GM12878 (cell line): Measurements from ENCODE around the gene HEATR3. TPM values are rescaled to one million over a fixed set of nuclear protein-coding genes. Genes with fewer than 3 reads are reported as not detected.

Source experiments
- ATAC-seq: fragments of 200-7000 bp; cut with Tn5 transposase; 3 replicates; pipeline ENCODE4 v1.9.1; 2020; ENCODE audit warnings: mild to moderate bottlenecking, moderate library complexity
- BruUV-seq: library from RNA; stranded (reverse); fragments of 400-500 nt; replicated peaks from 2 replicates; lab custom pipeline; 2021; lab: Mats Ljungman, UMichigan
- CTCF ChIA-PET: fragments of 300-600 bp; sonication (Branson Sonifier 250); formaldehyde crosslinking; extraction: SDS; loops from one replicate; lab custom pipeline; 2021; ENCODE audit warnings: inconsistent platforms; lab: Yijun Ruan, JAX
- POLR2A ChIA-PET: fragments of 350-600 bp; formaldehyde crosslinking; extraction: SDS; loops from one replicate; lab custom pipeline; 2021; ENCODE audit warnings: inconsistent platforms; lab: Charles Lee
- RAD21 ChIA-PET: fragments of 300-600 bp; sonication (Branson Sonifier 250); formaldehyde crosslinking; loops from one replicate; lab custom pipeline; 2023; ENCODE audit warnings: antibody characterized with exemption; ENCODE audit not compliant: unreplicated experiment; lab: Charles Lee
- SMC1A ChIA-PET: fragments of 300-600 bp; sonication (Branson Sonifier 250); formaldehyde crosslinking; loops from one replicate; lab custom pipeline; 2023; ENCODE audit not compliant: unreplicated experiment, uncharacterized antibody; lab: Charles Lee
- DNase-seq: peaks from one replicate; pipeline ENCODE4 v3.0.0-alpha.2; 2011; ENCODE audit warnings: low read depth, low spot score
- FAIRE-seq: peaks from 3 replicates; lab custom pipeline; 2011; peaks lifted over from hg19 to GRCh38; lab: Jason Lieb, UNC
- H2AFZ ChIP-seq: 2 replicates; pipeline ENCODE4 v1.6.0; 2011; ENCODE audit warnings: low read depth, low read length, control low read depth; ENCODE audit not compliant: control insufficient read depth
- H3K27ac ChIP-seq: 2 replicates; pipeline ENCODE4 v1.5.1; 2011; ENCODE audit warnings: control low read depth; ENCODE audit not compliant: control insufficient read depth, insufficient read depth
- H3K27me3 ChIP-seq, 2 experiments: replicated peaks in 1 of 2; 2 replicates each; pipeline versions ENCODE4 v1.6.0 to v1.6.1; 2011; ENCODE audit warnings: low read length in 1 of 2; ENCODE audit not compliant: control insufficient read depth in 2 of 2, insufficient read depth in 2 of 2
- H3K36me3 ChIP-seq, 2 experiments: 2 replicates each; pipeline ENCODE4 v1.5.1; 2011; ENCODE audit warnings: low read length in 1 of 2; ENCODE audit not compliant: control insufficient read depth in 2 of 2, insufficient read depth in 2 of 2
- H3K4me1 ChIP-seq: 2 replicates; pipeline ENCODE4 v1.6.1; 2011; ENCODE audit warnings: mild to moderate bottlenecking, low read length, moderate library complexity, mixed read lengths; ENCODE audit not compliant: control insufficient read depth, insufficient read depth
- H3K4me2 ChIP-seq: 2 replicates; pipeline ENCODE4 v1.6.0; 2011; ENCODE audit warnings: control low read depth; ENCODE audit not compliant: control insufficient read depth, insufficient read depth
- H3K4me3 ChIP-seq: fragments of 200-600 bp; sonication (generic); 2 replicates; pipeline ENCODE4 v1.5.1; 2016
- H3K79me2 ChIP-seq: 2 replicates; pipeline ENCODE4 v1.6.0; 2011; ENCODE audit warnings: low read length; ENCODE audit not compliant: control insufficient read depth, insufficient read depth
- H3K9ac ChIP-seq: 2 replicates; pipeline ENCODE4 v1.8.0; 2011; ENCODE audit warnings: low read length, control low read depth, mixed read lengths; ENCODE audit not compliant: control insufficient read depth, insufficient read depth
- H3K9me3 ChIP-seq: replicated peaks from 3 replicates; pipeline ENCODE4 v1.5.1; 2011; ENCODE audit warnings: mild to moderate bottlenecking, low read length; ENCODE audit not compliant: control insufficient read depth, insufficient read depth
- H4K20me1 ChIP-seq: 2 replicates; pipeline ENCODE4 v1.6.0; 2011; ENCODE audit not compliant: control insufficient read depth, insufficient read depth
- IKZF1 ChIP-seq: fragments of 450-650 bp; conservative IDR thresholded peaks from 2 replicates; pipeline ENCODE4 v1.6.1; 2017; ENCODE audit warnings: antibody characterized with exemption, mild to moderate bottlenecking
- MEF2B ChIP-seq: fragments of 450-650 bp; IDR thresholded peaks from 2 replicates; pipeline ENCODE4 v1.6.1; 2018; ENCODE audit warnings: mild to moderate bottlenecking, moderate library complexity; ENCODE audit not compliant: partially characterized antibody, poor library complexity, severe bottlenecking
- MTA3 ChIP-seq: IDR thresholded peaks from 2 replicates; pipeline ENCODE4 v1.6.1; 2012; ENCODE audit warnings: low read length, inconsistent platforms, borderline replicate concordance
- POLR2A ChIP-seq: IDR thresholded peaks from 2 replicates; pipeline ENCODE4 v1.6.1; 2011; ENCODE audit warnings: low read depth, mild to moderate bottlenecking, low read length
- POU2F2 ChIP-seq: IDR thresholded peaks from 3 replicates; pipeline ENCODE4 v1.6.1; 2011; ENCODE audit warnings: low read depth, mild to moderate bottlenecking, low read length, borderline replicate concordance
- RAD21 ChIP-seq: IDR thresholded peaks from 2 replicates; pipeline ENCODE4 v1.6.1; 2011; ENCODE audit warnings: mild to moderate bottlenecking, low read depth, low read length, moderate library complexity; ENCODE audit not compliant: insufficient read depth
- SMC3 ChIP-seq: IDR thresholded peaks from 2 replicates; pipeline ENCODE4 v1.6.1; 2011; ENCODE audit warnings: low read length, improper control_type of control experiment, borderline replicate concordance
- SREBF1 ChIP-seq: IDR thresholded peaks from 2 replicates; pipeline ENCODE4 v1.6.1; 2012; ENCODE audit warnings: mild to moderate bottlenecking, low read length
- STAT1 ChIP-seq: fragments of 450-650 bp; conservative IDR thresholded peaks from 2 replicates; pipeline ENCODE4 v1.6.1; 2014; ENCODE audit warnings: antibody characterized with exemption, mild to moderate bottlenecking
- TBL1XR1 ChIP-seq: IDR thresholded peaks from 2 replicates; pipeline ENCODE4 v1.6.1; 2012; ENCODE audit warnings: low read depth, low read length, improper control_type of control experiment
- TCF12 ChIP-seq: IDR thresholded peaks from 2 replicates; pipeline ENCODE4 v1.6.1; 2011; ENCODE audit warnings: low read depth, mild to moderate bottlenecking, low read length
- TCF7 ChIP-seq: IDR thresholded peaks from 2 replicates; pipeline ENCODE4 v1.6.1; 2014; ENCODE audit warnings: antibody characterized with exemption, borderline replicate concordance
- YY1 ChIP-seq: IDR thresholded peaks from 2 replicates; pipeline ENCODE4 v1.6.1; 2011; ENCODE audit warnings: low read depth, mild to moderate bottlenecking, low read length
- ZNF207 ChIP-seq: fragments of 450-650 bp; IDR thresholded peaks from 2 replicates; pipeline ENCODE4 v1.6.1; 2014; ENCODE audit warnings: antibody characterized with exemption, mild to moderate bottlenecking, borderline replicate concordance
- ZNF384 ChIP-seq: IDR thresholded peaks from 2 replicates; pipeline ENCODE4 v1.6.1; 2012; ENCODE audit warnings: low read depth, mild to moderate bottlenecking, low read length, improper control_type of control experiment, borderline replicate concordance
- WGBS: methylation state at CpG from one replicate; pipeline ENCODE4 v1.1.6; 2016; ENCODE audit warnings: low lambda C conversion rate; ENCODE audit not compliant: insufficient replicate concordance, insufficient coverage; ENCODE audit errors: missing lambda C conversion rate; 5-methylcytosine and 5-hydroxymethylcytosine counted together
- in situ Hi-C: fragments of 300-500 bp; cut with MboI; formaldehyde crosslinking; loops from 9 replicates; pipeline ENCODE4 v1.14.3; 2018; ENCODE audit warnings: mixed read lengths
- intact Hi-C: fragments of 100-400 bp; cut with micrococcal nuclease; formaldehyde crosslinking; loops from one replicate; pipeline ENCODE4 v1.14.2; 2022; ENCODE audit not compliant: unreplicated experiment
- polyA plus RNA-seq, 11 experiments: library from polyadenylated mRNA; depleted of rRNA in 4 of 11; unstranded in 6 of 11; stranded (reverse) in 5 of 11; fragments of >200 nt; fragmentation: Nextera tagmentation in 4 of 11; fragmentation: Illumina TruSeq in 1 of 11; extraction: Ambion mirVana in 4 of 11; extraction: Trizol in 1 of 11; gene quantifications; 1 replicate in 1 of 11; 2 replicates in 10 of 11; pipeline versions ENCODE4 v1.2.1 to v1.2.3, GENCODE V29; 2011 to 2016; ENCODE audit warnings: inconsistent platforms in 2 of 11, missing spikeins in 2 of 11, low read depth in 1 of 11
- total RNA-seq, 4 experiments: library from RNA; depleted of rRNA in 3 of 4; stranded (reverse); fragments of >200 nt in 3 of 4; fragmentation: Illumina TruSeq in 1 of 4; extraction: Trizol in 1 of 4; gene quantifications; 2 replicates each; pipeline versions ENCODE4 v1.2.1 to v1.2.3, GENCODE V29; 2013 to 2021
- TF ChIP-seq, protein P1 (sequence below): fragments of 450-650 bp; IDR thresholded peaks from 2 replicates; pipeline ENCODE4 v1.6.1; 2017; ENCODE audit warnings: mild to moderate bottlenecking, moderate library complexity
- TF ChIP-seq, protein P2 (sequence below): fragments of 450-650 bp; IDR thresholded peaks from 2 replicates; pipeline ENCODE4 v1.6.1; 2017; ENCODE audit warnings: mild to moderate bottlenecking, moderate library complexity

Gene HEATR3
- total and polyA plus RNA-seq, 10 of the 15 experiments (the other 5 are each of a cell fraction or from before 2014, with no cell fraction given) = 1.5 to 30.0 (median 17.7) TPM

DNA sequence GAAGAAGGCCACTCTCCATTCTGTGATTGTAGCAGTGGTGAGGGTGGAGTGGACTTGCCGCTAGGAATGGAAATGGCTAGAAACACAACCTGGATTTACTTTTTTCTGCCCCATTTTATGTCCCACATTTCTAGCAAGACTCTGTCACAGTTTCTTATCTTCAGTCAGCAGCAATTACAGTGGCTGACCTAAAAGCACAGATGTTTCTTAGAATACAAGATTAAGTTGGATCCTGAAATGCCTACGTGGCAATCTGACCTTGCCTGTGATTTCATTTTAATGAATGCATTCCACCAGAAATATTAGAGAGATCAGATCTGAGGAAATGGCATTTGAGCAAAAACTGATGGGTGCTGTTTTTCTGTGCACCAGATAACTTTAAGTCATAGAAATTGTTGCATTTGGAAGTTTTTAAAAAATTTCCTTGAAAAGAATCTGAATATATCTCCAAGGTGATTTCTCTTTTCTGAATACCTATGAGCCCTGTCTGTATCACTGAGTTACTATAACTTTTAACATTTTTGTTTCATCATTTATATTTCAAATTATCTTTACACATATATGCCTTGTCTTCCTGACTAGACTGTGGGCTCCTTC is 5.4 kb downstream of the HEATR3 start:
- peaks cover 22% of the 10 kb centered on the region for H3K4me1 ChIP-seq
- H2AFZ ChIP-seq = no peak overlapping the region
- no peak overlapping the region for H3K9ac ChIP-seq
- peaks cover 5 to 8% of the 10 kb centered on the region in 2 experiments; a peak in 2 of 4 replicates for H3K36me3 ChIP-seq
- in situ Hi-C loops = no loop called here
- H3K4me2 ChIP-seq = no peak overlapping the region
- peaks cover 33% of the 10 kb centered on the region for H3K79me2 ChIP-seq
- intact Hi-C loops = no loop called here
- ATAC-seq (no peak), FAIRE-seq (no peak), DNase-seq (no peak)
- ChIA-PET POLR2A (interaction anchor here (1.2 kb wide), 1 partner anchor 67 kb away, joined by 4 read pairs; no protein-coding TSS in a partner anchor), SMC1A (interaction anchor here (1.2 to 8.5 kb wide), 4 partner anchors 34 to 139 kb away, joined by 3 to 263 read pairs (median 10); no protein-coding TSS in a partner anchor), CTCF (interaction anchor here (0.8 to 11.8 kb wide), 5 partner anchors 46 to 594 kb away, joined by 3 to 422 read pairs (median 3); partner anchors contain the start of gene CNEP1R1), RAD21 (interaction anchor here (11.5 kb wide), 1 partner anchor 140 kb away, joined by 309 read pairs; no protein-coding TSS in a partner anchor)
- 100% methylated on average over 2 of the region's 2 CpGs for WGBS
- H3K27ac ChIP-seq = no peak overlapping the region
- no TSS peak for BruUV-seq
- no peak overlapping the region for H3K4me3 ChIP-seq
- H3K27me3 ChIP-seq = no peaks in the 10 kb centered on the region
- no peaks in the 10 kb centered on the region for H4K20me1 ChIP-seq
- no peaks in the 10 kb centered on the region for H3K9me3 ChIP-seq
- TF ChIP-seq TCF7 (no peak), STAT1 (no peak), TCF12 (no peak), ZNF207 (no peak), SREBF1 (no peak), IKZF1 (no peak), POLR2A (no peak), MTA3 (no peak), ZNF384 (no peak), YY1 (no peak), POU2F2 (no peak), RAD21 (no peak), TBL1XR1 (no peak), MEF2B (no peak), SMC3 (no peak)
- TF ChIP-seq, protein P1, sequence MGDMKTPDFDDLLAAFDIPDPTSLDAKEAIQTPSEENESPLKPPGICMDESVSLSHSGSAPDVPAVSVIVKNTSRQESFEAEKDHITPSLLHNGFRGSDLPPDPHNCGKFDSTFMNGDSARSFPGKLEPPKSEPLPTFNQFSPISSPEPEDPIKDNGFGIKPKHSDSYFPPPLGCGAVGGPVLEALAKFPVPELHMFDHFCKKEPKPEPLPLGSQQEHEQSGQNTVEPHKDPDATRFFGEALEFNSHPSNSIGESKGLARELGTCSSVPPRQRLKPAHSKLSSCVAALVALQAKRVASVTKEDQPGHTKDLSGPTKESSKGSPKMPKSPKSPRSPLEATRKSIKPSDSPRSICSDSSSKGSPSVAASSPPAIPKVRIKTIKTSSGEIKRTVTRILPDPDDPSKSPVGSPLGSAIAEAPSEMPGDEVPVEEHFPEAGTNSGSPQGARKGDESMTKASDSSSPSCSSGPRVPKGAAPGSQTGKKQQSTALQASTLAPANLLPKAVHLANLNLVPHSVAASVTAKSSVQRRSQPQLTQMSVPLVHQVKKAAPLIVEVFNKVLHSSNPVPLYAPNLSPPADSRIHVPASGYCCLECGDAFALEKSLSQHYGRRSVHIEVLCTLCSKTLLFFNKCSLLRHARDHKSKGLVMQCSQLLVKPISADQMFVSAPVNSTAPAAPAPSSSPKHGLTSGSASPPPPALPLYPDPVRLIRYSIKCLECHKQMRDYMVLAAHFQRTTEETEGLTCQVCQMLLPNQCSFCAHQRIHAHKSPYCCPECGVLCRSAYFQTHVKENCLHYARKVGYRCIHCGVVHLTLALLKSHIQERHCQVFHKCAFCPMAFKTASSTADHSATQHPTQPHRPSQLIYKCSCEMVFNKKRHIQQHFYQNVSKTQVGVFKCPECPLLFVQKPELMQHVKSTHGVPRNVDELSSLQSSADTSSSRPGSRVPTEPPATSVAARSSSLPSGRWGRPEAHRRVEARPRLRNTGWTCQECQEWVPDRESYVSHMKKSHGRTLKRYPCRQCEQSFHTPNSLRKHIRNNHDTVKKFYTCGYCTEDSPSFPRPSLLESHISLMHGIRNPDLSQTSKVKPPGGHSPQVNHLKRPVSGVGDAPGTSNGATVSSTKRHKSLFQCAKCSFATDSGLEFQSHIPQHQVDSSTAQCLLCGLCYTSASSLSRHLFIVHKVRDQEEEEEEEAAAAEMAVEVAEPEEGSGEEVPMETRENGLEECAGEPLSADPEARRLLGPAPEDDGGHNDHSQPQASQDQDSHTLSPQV = no peak
- TF ChIP-seq, protein P2, sequence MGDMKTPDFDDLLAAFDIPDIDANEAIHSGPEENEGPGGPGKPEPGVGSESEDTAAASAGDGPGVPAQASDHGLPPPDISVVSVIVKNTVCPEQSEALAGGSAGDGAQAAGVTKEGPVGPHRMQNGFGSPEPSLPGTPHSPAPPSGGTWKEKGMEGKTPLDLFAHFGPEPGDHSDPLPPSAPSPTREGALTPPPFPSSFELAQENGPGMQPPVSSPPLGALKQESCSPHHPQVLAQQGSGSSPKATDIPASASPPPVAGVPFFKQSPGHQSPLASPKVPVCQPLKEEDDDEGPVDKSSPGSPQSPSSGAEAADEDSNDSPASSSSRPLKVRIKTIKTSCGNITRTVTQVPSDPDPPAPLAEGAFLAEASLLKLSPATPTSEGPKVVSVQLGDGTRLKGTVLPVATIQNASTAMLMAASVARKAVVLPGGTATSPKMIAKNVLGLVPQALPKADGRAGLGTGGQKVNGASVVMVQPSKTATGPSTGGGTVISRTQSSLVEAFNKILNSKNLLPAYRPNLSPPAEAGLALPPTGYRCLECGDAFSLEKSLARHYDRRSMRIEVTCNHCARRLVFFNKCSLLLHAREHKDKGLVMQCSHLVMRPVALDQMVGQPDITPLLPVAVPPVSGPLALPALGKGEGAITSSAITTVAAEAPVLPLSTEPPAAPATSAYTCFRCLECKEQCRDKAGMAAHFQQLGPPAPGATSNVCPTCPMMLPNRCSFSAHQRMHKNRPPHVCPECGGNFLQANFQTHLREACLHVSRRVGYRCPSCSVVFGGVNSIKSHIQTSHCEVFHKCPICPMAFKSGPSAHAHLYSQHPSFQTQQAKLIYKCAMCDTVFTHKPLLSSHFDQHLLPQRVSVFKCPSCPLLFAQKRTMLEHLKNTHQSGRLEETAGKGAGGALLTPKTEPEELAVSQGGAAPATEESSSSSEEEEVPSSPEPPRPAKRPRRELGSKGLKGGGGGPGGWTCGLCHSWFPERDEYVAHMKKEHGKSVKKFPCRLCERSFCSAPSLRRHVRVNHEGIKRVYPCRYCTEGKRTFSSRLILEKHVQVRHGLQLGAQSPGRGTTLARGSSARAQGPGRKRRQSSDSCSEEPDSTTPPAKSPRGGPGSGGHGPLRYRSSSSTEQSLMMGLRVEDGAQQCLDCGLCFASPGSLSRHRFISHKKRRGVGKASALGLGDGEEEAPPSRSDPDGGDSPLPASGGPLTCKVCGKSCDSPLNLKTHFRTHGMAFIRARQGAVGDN = no peak
